HG02870 (cell line): ENCODE data around the gene LRRC8D.

ENCODE experiments used
- ATAC-seq: cut with Tn5 transposase; IDR thresholded peaks from one replicate; pipeline ENCODE4 v1.9.1; 2021; ENCODE audit warnings: mild to moderate bottlenecking, moderate library complexity; ENCODE audit not compliant: unreplicated experiment

LRRC8D gene

DNA sequence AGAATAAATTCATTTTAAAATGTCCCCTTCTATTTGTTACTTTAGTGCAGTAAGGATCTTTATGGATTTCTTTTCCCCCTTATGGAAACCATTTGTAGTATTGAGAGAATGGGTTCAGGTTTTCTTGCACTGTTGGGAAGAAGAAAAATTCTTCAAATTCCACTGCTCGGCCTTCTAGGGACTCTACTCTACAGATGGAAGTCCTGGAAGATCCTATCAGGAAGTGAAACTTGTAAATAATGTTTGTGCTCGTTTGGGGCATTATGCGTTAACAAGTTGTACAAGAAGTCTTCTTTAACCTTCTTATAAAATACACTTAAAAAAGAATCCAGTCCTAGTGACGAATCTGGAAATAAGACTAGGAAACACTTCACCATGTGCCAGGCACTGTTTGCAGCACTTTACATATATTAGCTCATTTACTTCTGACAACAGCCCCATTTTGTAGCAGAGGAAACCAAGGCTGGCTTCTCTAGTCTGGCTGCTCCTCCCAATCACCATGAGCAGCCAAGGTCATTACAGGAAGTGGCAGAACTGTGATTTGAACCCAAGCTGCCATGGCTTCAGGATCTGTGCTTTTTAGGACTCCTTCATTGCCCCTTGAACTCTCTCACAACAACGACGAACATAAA lies 11.8 kb downstream of the LRRC8D start:
- no peak for ATAC-seq

DNA sequence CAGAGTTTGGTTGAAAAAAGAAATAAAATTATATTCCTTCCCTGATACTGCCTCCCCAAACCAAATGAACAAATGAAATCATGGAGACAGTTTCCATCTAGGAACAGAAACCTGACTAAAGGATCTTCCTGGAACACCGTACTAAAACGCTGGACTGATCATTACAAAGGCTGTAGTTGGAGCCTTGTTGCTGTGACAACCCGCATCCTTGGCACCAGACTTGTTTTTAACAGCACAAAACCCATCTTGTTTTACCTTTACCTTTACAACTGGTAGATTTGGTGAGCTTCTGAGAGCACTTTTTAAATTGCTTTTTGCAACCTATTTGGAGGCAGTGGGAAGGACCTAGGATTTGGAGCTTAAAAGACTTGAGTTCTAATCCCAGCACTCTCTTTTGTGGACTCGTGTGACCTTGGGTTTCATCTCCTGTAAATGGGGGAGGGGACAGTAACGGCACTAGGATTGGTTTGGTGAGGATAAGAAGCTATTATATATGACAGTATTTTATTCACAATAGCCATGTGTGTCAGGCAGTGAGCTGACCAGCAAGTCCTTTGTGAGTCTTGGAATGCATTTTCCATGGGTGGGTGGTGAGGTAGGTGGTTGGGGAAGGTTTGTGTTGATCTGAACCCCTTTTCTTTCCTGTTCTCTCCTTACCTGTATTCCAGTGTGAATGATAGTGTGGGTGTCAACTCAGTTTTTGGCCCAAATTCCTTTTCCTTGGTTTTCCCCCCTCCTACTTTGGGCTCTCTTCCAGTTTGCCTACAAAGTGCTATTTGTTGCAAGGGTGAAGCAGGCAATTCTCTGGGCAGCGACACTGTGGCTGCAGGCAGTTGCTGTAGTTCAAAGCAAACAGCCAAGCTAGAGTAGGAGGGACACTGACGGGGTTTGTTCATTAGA lies 12.6 kb downstream of the LRRC8D start:
- no peak for ATAC-seq

DNA sequence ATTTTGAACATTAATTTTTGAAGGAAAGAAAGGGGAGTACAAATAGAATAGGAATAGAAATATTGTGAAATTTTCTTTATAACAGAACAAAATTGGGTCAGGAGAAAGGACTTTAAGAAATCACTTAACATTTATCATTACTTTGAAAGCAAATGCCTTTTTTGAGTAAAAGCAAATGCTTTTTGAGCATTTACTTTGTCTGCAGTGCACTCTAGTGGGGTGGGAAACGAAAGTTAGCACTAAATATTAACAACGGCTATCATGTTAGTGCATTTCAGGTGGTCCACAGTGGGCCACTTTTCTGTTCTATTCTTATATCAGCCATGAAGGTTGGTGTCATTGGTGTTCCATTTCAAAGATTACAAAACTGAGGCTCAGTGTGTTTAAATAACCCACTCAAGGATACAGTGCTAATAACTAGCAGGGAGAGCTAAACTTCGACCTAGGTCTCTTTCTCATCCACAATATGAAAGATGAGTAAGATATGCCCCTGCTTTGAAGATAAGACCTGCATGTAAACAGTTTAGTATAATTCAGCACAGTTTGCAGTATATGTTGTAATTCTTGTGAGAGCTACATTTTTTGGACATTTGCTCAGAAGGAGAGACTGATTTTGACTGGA lies 13.4 kb downstream of the LRRC8D start:
- no peak for ATAC-seq

DNA sequence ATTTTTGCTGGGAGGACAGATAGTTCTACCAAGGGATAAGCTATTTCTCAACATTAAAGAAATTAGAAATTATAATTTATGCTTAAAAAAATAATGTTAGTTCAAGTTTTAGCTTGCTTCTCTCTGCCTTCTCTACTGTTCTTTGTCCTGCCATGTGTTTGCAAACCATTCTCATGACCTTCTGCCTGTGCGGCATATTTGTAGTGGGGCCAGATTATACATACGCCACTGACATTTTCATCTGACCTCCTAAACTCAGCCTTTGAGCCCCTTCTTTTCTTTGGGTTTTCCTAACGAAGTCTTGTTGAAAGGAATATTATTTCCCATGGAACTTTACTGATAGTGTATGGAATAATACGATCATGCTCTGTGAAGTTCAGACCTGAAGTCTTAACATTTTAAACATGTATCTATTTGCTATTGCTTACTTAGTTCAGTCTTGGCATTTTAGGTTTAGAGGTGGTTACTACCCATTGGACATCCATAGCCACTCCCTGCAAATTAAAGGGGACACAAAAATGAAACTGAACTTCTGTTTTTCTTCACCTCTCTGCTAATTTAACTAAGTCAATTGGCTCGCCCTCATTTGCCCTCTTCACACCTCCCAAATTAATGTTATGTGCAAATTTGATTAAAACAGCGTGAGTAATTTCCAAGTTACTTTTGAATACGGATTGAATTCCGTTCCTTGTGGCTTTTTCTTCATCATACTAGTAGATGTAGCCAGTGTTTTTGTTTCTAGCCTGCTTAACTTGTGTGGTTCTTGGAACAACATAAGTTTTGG lies 15.6 kb downstream of the LRRC8D start:
- ATAC-seq: no peak

DNA sequence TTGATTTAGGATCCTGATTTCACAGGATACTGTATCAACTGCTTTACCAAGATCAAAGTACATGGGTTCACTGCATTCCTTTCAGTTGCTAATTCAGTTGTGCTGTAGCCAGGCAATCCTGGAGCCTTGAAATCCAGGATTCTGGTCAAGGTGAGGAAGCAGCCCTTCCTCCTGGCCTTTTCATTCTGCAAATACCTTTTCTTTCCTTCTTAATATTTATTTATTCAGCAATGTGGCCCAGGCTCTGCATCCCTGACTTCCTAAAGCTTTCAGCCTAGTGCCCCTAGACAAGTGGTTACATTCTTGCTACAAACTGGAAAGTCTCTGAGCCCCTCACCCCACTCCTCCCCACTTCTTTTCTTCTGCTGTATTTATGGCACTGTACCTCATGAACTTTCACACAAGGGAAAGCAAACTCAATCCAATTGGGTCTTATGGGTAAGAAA lies 16.2 kb downstream of the LRRC8D start:
- ATAC-seq: no peak

DNA sequence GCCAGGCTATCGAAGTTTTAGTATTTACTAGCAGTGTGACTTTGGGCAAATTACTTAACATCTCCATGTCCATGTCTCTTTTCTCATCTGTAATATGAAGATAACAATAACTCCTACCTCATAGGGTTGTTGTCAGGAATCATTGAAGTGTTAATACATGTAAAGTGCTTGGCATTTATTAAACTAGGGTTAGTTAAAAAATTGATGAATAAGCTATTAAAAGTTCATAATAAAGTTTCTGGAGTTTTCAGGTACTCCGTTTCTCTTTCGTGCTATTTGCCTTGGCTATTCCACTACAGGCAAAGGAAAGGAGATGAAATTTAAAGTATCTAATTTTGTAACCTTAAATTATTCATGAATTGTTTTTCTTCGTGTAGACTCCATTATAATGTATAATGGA lies 16.7 kb downstream of the LRRC8D start:
- ATAC-seq: no peak

DNA sequence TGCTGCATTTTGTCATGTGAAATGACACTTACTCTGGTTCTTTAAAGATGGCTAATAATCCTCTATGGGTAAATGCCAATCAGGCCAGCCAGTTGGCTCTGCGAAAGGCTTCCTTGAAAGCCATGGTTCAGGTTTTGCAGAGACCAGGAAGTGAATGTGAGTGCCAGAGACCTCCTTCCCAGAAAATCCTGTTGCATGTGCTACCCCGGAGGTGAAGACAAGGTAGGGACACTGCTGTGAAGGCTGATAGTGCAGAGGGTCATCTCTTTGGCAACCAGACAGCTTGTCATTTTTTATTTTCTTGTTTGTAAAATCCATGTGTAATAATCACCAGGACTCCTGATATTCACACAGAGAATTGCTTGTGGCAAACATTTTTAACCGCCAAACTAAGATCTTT lies 18.7 kb downstream of the LRRC8D start:
- ATAC-seq: no peak

DNA sequence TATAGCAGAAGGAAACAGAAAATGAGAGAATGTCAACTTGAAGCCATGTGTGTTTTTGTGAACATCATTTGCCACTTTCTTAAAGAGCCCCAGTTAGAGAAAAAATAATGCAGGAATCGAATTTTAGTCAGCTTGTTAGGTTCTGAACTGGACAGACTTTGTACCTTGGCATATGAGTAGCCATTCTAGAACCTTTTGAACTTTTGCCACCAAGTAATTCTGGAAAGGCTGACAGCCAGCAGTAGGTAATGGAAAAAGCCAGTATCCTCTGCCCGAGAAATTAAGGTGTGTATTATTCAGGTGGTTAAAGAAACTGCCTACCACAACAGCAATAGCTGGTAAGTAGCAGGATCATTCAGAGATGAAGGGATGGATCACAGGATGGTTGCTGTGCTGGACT lies 20.7 kb downstream of the LRRC8D start:
- no peak for ATAC-seq

DNA sequence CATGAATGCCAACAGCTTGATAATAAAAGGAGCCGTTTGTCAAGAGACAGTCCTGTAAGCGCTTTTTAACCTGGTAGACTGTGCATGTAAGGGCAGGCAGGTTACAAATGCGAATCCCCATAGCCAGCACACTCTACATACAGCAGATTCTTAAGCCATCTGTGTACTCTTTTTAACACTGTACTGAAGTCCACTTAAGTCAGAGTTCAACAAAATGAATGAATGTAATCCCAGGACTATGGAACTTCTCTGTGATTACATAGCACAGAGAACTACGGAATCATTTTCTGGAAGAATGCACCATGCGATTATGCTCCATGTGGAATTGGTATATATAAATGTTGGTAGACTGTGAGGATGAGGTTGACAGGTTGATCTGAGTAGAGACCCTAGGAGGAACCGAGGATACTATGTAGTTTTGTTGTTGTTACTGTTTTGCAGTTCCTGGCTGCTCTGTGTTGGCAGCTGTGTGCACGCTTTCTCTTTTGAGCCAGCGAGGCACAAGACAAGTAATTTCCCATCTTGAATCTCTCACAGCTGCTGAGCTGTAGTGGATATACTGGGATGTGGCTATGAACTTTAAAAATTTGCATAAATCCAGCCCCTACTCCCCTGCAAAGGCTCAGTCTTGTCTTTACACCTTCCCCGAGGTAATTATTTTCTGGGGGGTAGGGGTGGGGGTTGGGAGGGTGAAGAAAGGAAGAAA lies 21.9 kb downstream of the LRRC8D start:
- peak; percentile 49 for ATAC-seq

DNA sequence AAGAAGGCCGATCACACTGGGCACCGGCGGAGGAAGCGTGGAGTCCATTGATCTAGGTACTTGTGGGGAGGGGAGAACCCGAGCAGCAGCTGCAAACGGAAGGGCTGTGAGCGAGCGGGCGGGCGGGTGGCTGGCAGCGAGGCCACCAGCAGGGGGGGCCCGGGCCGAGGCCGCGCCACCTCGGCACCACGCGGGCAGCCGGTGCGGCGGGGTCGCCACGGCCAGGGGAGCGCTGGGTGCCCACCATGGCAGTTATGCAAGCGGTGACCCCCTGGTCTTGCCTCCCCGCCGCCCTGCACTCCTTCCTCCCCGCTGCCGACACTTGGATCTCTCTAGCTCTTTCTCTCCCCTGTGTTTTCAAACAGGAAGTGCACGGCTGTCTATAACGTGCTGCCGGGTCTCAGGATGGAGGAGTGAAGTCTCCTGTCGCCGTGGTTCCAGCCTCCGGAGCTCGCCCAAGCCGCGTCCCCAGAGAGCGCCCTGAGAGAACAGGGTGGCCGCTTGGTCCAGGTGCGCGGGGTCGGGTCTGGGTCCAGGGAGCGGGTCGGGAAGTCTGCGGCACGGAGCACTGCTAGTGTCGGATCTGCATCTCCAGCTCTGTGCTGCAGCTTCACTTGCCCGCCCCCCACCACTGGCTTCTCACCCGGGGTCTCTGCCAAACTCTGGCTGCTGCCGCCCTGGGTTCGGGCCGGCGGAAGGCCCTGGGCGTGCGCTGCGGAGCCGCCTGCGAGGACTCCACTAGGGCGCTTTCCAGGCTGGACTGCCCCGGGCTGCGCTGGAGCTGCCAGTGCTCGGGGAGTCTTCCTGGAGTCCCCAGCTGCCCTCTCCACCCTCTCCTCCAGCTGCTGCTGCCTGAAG lies 22.7 kb downstream of the LRRC8D start:
- peak; percentile 85 for ATAC-seq

DNA sequence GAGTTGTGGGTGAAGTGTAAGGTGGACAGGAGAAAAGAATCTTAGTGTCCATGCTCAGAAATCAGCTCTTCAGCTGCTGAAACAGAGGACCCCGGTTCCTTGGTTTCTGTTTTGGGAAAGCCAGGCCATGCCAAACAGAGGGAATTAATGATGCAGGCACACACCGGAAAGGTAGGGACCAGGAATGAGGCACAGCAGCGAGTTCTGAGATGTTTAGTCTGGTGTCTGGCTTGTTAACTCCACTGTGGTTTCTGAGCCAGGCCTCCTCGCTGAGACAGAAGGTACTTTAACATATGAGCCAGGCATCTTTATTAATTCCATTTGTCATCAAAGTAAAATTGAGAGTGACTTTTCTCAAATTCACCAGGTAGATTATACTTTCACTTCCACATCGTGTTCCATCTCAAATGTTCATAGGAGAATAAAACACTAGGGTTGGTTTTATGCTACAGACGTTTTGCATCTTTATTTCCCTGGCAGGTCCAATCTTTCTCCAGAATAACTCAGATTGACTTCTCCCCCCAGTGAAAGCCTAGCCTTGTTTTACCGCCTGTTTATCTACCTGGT lies 23.5 kb downstream of the LRRC8D start:
- no peak for ATAC-seq

DNA sequence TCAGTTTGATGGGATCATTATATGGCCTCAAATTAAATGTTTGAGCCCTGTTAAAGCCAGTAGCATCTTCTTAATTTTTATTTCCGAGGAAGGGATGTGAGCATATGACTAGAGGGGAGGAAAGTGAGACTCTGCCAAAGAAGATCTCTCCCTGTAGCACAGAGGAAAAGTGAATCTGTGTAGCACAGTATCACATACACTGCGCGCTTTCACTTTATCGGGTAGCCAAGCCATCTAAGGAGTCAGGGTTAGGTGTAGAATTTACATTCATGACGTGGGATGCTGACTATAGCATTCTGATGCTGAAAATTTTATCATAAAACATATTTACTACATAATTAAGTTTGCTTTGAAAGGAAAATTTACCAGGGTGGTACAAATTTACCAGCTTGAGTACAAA lies 24.0 kb downstream of the LRRC8D start:
- no peak for ATAC-seq

DNA sequence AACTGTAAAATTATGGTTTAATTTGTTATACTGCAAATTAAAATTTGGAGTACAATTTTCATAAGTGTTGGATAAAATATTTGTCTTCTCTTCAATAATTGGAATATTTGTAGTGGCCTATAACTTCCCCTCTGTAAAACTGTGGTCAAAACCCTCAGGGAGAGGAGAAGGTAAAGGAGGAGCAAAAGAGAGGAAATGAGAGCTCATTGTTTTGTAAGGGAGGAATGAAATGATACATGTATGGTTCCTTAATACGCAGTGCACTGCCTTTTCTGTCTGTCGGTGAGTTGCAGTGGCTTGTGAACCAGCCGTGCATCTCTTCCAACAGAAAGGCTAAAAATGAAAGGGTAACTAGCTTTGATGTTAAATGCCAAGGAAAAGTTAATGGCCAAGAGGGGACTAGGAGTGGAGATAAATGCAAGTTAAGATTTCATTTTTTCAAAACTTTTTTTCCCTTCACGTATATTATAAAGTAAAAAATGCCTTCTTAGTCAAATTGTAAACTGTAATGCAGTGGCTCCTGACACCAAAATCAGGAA lies 26.4 kb downstream of the LRRC8D start:
- no peak for ATAC-seq

DNA sequence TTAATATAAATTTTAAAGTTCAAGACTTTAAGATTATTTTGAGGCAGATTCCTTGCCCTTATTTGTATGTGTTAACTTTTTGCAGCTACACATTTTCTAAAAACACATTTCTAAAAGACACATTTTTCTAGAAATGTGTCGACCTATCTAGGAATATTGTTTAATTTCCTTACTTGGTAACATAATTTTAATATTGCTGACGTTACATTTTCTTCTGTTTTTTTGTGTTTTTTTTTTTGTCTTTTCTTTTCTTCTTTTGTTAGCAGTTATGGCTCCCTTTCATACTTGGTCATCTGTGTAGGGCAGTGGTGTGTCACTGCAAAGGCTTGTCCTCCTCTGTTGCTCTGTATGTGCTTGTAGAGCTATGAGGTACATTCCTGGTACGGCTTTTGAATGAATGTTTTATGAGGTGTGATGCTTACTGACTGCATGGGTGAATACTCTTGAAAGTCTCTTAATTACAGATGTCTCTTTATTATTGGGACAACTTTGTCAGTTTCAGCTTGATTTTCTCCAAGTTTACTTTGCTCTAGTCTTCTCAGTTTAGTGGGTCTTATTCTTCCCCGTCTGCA lies 30.1 kb downstream of the LRRC8D start:
- no peak for ATAC-seq

DNA sequence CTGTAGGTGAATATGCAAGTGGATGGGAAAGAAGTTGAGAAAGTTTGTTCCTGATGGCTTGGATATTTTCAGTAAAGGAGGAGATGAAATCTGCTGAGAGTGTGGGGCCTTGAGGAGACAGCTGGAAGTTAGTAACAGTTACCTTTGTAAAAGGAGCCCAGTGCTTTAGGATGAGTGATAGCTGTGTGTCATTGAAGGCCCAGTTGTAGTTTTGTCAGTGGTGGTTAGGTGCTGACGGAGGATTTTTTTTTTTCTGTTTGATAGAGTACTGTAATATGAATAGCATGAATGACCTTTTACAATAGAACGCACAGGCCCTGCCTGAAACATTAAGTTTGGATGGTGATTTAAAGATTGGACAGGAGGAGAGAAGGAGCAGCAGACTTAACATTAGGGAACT lies 33.3 kb downstream of the LRRC8D start:
- no peak for ATAC-seq

DNA sequence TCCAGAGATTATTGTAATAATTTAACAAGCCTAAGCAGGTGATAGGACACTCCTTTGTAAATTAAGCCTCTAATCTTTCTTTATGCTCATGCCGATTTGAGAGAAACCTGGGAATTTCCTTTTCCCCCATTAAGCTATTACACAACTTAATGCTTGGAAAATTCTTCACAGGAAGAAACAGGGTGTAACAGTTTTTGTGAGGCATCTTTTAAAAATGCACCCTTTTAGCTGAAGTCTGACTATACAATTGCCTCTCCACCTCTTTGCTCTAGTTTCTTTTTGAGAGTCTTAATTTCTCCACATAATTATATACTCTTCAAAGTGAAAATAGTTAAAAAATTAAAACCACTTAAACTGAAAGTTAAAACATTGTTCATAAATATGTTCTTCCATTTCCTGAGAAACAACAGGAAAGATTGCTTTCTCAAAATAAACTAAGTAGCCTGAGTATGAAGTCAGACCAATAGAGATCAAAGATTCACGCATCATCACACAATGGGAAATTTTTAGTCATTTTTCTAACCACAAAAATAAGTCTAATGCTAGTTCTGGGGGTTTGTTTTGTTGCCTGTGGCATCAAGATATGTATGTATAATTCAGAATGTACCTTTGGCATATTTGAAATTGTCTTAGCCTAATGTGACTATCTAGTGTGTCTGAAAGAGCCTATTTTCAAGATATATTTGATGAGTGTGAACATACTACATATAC lies 34.7 kb downstream of the LRRC8D start:
- peak; percentile 89 for ATAC-seq

DNA sequence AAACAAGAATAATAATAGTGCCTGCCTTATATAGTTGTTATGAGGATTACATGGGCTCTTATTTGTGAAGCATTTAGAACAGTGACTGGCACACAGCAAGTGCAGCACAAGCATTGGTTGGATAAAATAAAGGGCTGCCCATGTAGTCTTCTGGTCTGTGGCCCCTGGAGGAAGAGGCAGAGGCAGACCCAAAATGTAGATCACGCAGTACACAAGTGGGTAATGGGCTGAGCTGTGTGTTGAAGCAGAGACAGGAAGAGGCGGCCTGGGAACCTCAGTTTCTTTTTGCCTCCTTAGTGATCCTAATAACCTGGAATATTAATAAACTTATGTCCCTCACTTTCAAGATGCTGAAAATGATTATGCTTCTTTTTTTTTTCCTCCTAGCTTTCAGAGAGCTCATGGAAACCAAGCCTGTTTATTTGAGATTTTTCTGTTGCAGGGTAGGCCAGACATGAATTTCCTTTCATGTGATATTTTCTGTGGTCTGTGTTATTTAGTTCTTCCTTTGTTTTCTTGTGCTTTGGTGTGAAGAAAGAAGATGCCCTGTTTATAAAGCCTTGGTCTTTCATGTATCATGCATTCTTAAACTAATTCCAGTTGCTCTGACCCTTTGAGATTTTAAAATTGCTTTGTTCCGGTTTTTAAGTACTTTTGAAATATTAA lies 42.5 kb downstream of the LRRC8D start:
- ATAC-seq: no peak
